Gastrocnemius medialis (tissue), 4 donors: Measurements from ENCODE around the gene HBD.

ENCODE experiments used
- CTCF ChIP-seq, 5 experiments: fragments of 450-650 bp in 3 of 5; fragments of 200-600 bp in 2 of 5; sonication (generic) in 2 of 5; IDR thresholded peaks in 4 of 5; conservative IDR thresholded peaks in 1 of 5; 1 replicate in 4 of 5; 2 replicates in 1 of 5; pipeline ENCODE4 v1.5.1; 2016 to 2019; ENCODE audit warnings: antibody characterized with exemption in 5 of 5, mild to moderate bottlenecking in 3 of 5, moderate library complexity in 3 of 5
- POLR2A ChIP-seq, 2 donors: fragments of 450-650 bp; IDR thresholded peaks; one replicate each; pipeline ENCODE4 v1.6.1; 2017; ENCODE audit warnings: antibody characterized with exemption in 2 of 2, mild to moderate bottlenecking in 2 of 2, moderate library complexity in 2 of 2

- TF ChIP-seq CTCF (IDR thresholded peaks at IDR 0.05 in 4 of 5, conservative IDR thresholded peaks at IDR 0.05 in 1 of 5) (no peak), POLR2A (IDR thresholded peaks at IDR 0.05) (no peak)
These were observed 976 bp downstream of the HBD start for GRCh38 chr11:5233307-5233706.
